Dermis blood vessel endothelial cell (primary cell): Measurements from ENCODE around the gene SPIN1. TPM values are rescaled to one million over a fixed set of nuclear protein-coding genes. Genes with fewer than 3 reads are reported as not detected.
"Not testable (repeated sequence)": the region's sequence is repeated elsewhere in the genome, so short reads cannot be mapped to it uniquely, and the experiment has no call there.

Source experiments
- DNase-seq: peaks from one replicate; pipeline ENCODE4 v3.0.0; 2010
- total RNA-seq: library from RNA; depleted of rRNA; stranded (reverse); fragments of >200 nt; gene quantifications from 2 replicates; pipeline ENCODE4 v1.2.3, GENCODE V29; 2014

Gene SPIN1
- total RNA-seq: 72.0 and 79.0 TPM in 2 replicates

DNA sequence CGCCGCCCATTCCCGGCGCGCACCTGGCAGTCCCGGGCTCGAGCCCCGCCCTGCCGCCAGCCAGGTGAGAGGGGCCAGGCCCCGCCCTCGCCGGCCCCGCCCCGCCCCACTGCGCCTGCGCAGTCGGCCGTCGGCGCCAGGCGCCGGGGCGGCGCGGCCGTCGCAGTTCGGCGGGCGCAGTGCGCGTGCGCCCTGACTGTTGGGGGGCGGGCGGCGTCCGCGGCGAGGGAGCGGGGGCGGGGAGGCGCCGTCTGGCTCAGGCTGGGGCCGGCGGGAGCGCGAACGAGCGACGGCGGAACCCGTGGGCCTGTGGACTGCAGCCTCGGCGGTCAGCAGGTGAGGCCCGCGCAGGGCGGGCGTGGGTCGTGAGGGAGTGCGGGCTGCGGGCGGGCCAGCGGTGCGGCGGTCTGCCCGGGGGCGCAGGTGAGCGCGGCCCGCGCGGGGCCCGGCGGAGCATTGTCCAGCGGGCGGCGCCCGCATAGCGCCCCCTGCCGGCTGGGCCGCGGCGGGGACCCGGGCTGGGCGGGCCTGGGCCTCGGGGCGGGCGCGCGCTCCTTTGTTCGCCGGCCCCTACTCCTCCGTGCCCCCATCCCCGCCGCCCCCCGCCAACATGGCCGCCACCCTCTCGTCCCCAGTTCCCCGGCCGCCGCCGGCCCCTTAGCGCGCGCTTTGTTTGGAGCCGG, at the start of gene SPIN1:
Gene SPIN1, plus strand, starts transcription at position 242 of the 683 bp plus-strand sequence. CDS start 38,096 bp downstream, outside the sequence.
- peak; percentile 83 for DNase-seq

DNA sequence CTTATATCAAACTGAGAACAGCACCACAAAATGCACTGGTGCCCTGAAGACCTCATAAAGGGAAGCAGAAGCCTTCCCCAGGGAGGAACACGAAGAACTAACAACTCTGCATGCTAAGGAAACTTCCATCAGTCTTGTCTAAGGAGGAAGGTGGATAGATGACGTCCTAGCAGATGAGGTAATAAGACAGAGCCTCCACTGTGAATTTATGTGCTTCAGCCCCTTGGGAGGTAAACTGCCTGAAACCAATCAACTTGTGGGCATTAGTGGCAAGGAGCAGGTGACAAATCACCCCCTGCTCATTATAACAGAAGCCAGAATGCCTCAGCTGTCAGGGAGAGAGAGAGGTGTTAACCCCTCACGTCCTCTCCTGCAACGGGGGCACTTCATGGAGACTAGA, 48.9 kb upstream of the SPIN1 start:
- DNase-seq: no peak

GRCh38 chr9:88342246-88342645, 46.0 kb upstream of the SPIN1 start:
- DNase-seq: no peak

- no peak for DNase-seq
Measured at GRCh38 chr9:88344013-88344412, 44.2 kb upstream of the SPIN1 start.

DNA sequence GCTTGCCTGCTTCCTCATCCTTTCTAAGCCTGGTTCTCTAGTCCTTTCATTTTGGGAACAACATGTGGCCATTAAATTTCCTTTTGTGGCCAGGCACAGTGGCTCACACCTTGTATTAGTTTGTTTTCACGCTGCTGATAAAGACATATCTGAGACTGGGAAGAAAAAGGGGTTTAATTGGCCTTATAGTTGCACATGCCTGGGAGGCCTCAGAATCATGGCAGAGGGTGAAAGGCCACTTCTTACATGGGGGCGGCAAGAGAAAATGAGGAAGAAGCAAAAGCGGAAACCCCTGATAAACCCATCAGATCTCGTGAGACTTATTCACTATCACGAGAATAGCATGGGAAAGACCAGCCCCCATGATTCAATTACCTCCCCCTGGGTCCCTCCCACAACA, 37.9 kb upstream of the SPIN1 start:
- DNase-seq: not testable (repeated sequence)

- DNase-seq: no peak
Measured at GRCh38 chr9:88355166-88355565, 33.1 kb upstream of the SPIN1 start.

GRCh38 chr9:88357250-88357649, 31.0 kb upstream of the SPIN1 start:
- not testable (repeated sequence) for DNase-seq

DNA sequence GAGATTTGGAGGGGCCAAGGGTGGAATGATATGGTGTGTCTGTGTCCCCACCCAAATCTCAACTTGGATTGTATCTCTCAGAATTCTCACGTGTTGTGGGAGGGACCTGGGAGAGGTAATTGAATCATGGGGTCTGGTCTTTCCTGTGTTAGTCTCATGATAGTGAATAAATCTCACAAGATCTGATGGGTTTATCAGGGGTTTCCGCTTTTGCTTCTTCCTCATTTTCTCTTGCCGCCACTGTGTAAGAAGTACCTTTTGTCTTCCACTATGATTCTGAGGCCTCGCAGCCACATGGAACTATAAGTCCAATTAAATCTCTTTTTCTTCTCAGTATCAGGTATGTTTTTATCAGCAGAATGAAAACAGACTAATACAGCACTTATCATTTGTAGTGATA, 29.5 kb upstream of the SPIN1 start:
- no peak for DNase-seq

- DNase-seq: no peak
Measured at GRCh38 chr9:88359974-88360373, 28.3 kb upstream of the SPIN1 start.

DNA sequence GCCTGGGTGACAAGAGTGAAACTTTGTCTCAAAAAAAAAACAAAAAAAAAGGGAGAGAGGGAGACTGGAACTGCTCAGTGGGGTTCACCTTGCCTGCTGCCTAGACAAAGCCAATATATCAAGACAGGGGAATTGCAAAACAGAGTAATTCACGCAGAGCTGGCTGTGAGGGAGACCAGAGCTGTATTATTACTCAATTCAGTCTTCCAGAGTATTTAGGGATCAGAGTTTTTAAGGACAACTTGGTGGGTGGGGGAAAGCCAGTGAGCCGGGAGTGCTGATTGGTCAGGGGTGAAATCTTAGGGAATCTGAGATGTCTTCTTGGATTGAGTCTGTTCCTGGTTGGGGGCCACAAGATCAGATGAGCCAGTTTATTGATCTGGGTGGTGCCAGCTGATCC, 25.6 kb upstream of the SPIN1 start:
- no peak for DNase-seq

DNA sequence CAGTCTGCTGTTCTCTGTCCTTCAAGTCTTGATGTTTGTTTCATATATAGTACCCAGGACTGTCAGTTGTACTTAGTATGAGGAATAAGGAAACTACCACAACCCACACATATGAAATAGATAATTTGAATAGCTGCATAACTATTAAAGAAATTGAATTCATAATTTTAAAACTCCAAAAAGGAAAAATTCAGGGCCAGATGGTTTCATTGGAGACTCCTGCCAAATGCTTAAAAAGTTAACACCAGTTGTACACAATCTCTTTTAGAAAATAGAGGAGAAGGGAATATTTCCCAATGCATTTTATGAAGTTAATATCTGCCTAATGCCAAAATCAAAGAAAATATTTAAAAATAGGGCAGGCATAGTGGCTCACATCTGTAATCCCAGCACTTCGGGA, 24.6 kb upstream of the SPIN1 start:
- no peak for DNase-seq

GRCh38 chr9:88364706-88365105, 23.5 kb upstream of the SPIN1 start:
- DNase-seq: no peak

- DNase-seq: no peak
Measured at GRCh38 chr9:88370346-88370745, 17.9 kb upstream of the SPIN1 start.

- DNase-seq: no peak
Measured at GRCh38 chr9:88372103-88372654, 16.1 kb upstream of the SPIN1 start.

GRCh38 chr9:88373045-88373444, 15.2 kb upstream of the SPIN1 start:
- DNase-seq: no peak

DNA sequence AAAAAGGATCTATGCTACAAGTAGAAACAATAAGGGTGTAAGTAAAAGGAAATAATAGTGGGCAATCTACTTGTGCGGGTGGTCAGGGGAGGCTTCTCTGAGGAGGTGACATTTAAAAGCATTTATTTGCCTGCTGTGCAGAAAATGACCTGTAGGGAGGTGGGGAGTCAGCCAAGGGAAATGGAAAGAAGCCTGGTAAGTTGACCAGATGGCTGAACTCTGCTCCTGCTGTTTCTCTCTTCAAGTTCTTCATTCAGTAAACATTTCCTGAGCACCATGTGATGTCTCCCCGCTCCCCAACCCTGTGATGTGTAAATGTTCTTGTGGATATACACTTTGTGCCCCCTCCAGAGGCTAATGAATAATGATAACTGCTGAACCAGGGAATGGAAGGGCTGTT, 9.9 kb upstream of the SPIN1 start:
- peak; percentile 13 for DNase-seq

- no peak for DNase-seq
Measured at GRCh38 chr9:88379352-88379751, 8.9 kb upstream of the SPIN1 start.

GRCh38 chr9:88380118-88380517, 8.1 kb upstream of the SPIN1 start:
- no peak for DNase-seq

DNA sequence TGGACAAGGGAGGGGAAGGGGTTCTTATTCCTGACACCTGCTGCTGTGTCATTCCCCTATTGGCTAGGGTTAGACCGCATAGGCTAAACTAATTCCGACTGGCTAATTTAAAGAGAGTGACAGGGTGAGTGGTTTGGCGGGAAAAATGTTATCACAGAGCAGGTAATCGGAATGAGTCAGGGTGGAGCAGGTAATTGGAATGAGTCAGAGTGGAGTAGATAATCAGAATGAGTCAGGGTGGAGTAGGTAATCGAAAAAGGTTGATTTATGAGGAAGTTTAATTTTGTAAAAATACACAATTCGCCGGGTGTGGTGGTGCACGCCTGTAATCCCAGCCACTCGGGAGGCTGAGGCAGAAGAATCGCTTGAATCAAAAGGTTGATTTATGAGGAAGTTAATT, 6.9 kb upstream of the SPIN1 start:
- DNase-seq: not testable (repeated sequence)

- DNase-seq: no peak
Measured at GRCh38 chr9:88383176-88383575, 5.1 kb upstream of the SPIN1 start.

DNA sequence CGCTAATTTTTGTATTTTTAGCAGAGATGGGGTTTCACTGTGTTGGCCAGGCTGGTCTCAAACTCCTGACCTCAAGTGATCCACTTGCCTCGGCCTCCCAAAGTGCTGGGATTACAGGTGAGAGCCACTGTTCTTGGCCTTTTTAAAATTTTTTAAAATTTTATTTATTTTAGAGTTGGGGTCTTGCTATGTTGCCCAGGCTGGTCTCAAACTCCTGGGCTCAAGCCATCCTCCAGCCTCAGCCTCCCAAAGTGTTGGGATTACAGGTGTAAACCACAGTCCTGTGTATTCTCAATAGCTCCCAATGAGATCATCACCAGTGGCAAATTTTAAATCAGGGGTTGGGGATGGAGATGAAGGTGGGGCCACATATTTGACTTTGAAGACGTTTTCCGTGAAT, 2.1 kb upstream of the SPIN1 start:
- DNase-seq: not testable (repeated sequence)

DNA sequence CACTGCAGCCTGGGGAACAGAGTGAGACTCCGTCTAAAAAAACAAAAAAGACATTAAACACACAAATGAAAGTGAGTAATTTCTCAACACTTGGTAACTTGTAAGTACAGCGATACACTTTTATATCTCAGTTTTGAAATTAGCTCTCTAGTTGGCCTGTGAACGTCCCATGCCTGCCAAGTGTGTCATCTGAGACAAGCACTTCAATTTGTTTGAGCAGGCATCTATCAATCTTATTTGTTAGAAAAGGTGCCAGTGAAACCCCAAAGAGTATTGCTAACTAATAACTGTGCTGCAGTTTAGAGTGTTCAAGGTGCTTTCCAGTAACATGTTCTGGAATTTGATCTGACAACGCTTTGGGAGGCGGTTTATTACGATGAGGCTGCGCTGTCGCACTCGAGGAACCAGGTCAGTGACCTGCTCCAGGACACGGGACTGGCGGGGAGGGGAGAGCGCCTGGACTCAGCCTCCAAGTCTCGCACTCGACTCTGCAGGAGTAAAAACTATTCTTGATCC, 1.1 kb upstream of the SPIN1 start:
- no peak for DNase-seq

GRCh38 chr9:88387552-88388202, 567 bp upstream of the SPIN1 start:
- peak; percentile 45 for DNase-seq
